ENCODE data around the gene RPS19BP1.

GRCh38 chr22:39479254-39479653 lies 53.3 kb downstream of the RPS19BP1 start:
- TF ChIP-seq CTCF (IDR thresholded peaks at IDR 0.05) (no peak), EP300 (IDR thresholded peaks at IDR 0.05) (no peak)
